Smooth muscle cell (in vitro differentiated cells): Measurements from ENCODE around the gene STARD9. TPM values are rescaled to one million over a fixed set of nuclear protein-coding genes. Genes with fewer than 3 reads are reported as not detected.

Source experiments
- DNase-seq: peaks from one replicate; lab custom pipeline; 2025; ENCODE audit not compliant: unreplicated experiment; lab: John Stamatoyannopoulos, UW
- H2AFZ ChIP-seq: fragments of 200-600 bp; sonication (generic); 2 replicates; pipeline ENCODE4 v1.6.0; 2016; ENCODE audit warnings: antibody characterized with exemption, low read depth, mild to moderate bottlenecking
- H3F3A ChIP-seq: fragments of 200-600 bp; sonication (generic); 2 replicates; pipeline ENCODE4 v1.6.0; 2017; ENCODE audit warnings: antibody characterized with exemption, low read depth
- H3K27ac ChIP-seq: fragments of 200-600 bp; sonication (generic); 2 replicates; pipeline ENCODE4 v1.5.1; 2016; ENCODE audit warnings: low read depth, mild to moderate bottlenecking
- H3K27me3 ChIP-seq: fragments of 200-600 bp; sonication (generic); 2 replicates; pipeline ENCODE4 v1.6.1; 2016; ENCODE audit warnings: low read depth, mild to moderate bottlenecking
- H3K36me3 ChIP-seq: fragments of 200-600 bp; sonication (generic); 2 replicates; pipeline ENCODE4 v1.5.1; 2016; ENCODE audit warnings: low read depth
- H3K4me1 ChIP-seq: fragments of 200-600 bp; sonication (generic); 2 replicates; pipeline ENCODE4 v1.5.1; 2016; ENCODE audit warnings: low read depth
- H3K4me2 ChIP-seq: fragments of 200-600 bp; sonication (generic); 2 replicates; pipeline ENCODE4 v1.6.0; 2016; ENCODE audit warnings: mild to moderate bottlenecking
- H3K4me3 ChIP-seq: fragments of 200-600 bp; sonication (generic); 2 replicates; pipeline ENCODE4 v1.5.1; 2016; ENCODE audit warnings: mild to moderate bottlenecking
- H3K79me2 ChIP-seq: fragments of 200-600 bp; sonication (generic); 2 replicates; pipeline ENCODE4 v1.6.0; 2016; ENCODE audit warnings: low read depth, mild to moderate bottlenecking
- H3K9ac ChIP-seq: fragments of 200-600 bp; sonication (generic); 2 replicates; pipeline ENCODE4 v1.6.0; 2016; ENCODE audit warnings: low read depth
- H3K9me3 ChIP-seq: fragments of 200-600 bp; sonication (generic); replicated peaks from 2 replicates; pipeline ENCODE4 v1.5.1; 2016; ENCODE audit warnings: low read depth
- H4K20me1 ChIP-seq: fragments of 200-600 bp; sonication (generic); 2 replicates; pipeline ENCODE4 v1.6.0; 2016; ENCODE audit warnings: low read depth
- WGBS: methylation state at CpG from one replicate; pipeline ENCODE4 v1.1.7; 2016; ENCODE audit warnings: low lambda C conversion rate; 5-methylcytosine and 5-hydroxymethylcytosine counted together
- polyA plus RNA-seq: library from polyadenylated mRNA; unstranded; fragments of >200 nt; fragmentation: Nextera tagmentation; extraction: Ambion mirVana; gene quantifications from 2 replicates; pipeline ENCODE4 v1.2.1, GENCODE V29; 2016
- total RNA-seq: library from RNA; depleted of rRNA; stranded (reverse); fragments of >200 nt; gene quantifications from 2 replicates; pipeline ENCODE4 v1.2.3, GENCODE V29; 2014
- TF ChIP-seq, protein P1 (sequence below): fragments of 200-600 bp; sonication (generic); IDR thresholded peaks from 2 replicates; pipeline ENCODE4 v1.5.1; 2017; ENCODE audit warnings: borderline replicate concordance, mild to moderate bottlenecking, antibody characterized with exemption; ENCODE audit not compliant: insufficient read depth, poor library complexity, severe bottlenecking

STARD9 gene
- total and polyA plus RNA-seq, 2 experiments from 2014 or later = 1.6 to 6.3 TPM

DNA sequence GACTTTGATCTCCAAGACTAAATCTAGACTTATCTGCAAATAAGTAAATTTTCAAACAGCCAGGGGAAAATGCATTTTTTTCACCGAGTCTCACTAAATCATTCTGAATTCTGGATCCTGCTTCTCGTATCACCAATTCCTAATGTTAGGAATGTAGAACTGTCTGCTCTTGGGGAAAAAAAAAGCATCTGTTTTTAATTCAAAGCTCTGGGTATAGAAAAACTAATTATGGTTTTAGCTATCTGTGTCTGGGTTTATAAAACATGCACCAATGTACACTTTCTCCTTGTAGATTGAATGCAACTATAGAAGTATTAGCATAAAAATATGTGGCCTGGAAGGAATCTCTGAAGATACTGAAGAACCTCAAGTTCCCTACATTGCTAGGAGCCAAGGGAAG is 166.3 kb downstream of the STARD9 start:
- Histone ChIP-seq H3K27me3 (no peaks in the 10 kb centered on the region), H3K4me1 (no peaks in the 10 kb centered on the region), H4K20me1 (no peaks in the 10 kb centered on the region), H3K9ac (no peak overlapping the region), H3K27ac (peak overlapping the region; percentile 33), H3F3A (peaks cover 9% of the 10 kb centered on the region), H3K4me3 (no peak overlapping the region), H3K79me2 (peaks cover 5% of the 10 kb centered on the region), H3K36me3 (no peaks in the 10 kb centered on the region), H3K9me3 (no peaks in the 10 kb centered on the region), H3K4me2 (peak overlapping the region; percentile 33), H2AFZ (no peak overlapping the region)
- DNase-seq = no peak
- 45% methylated on average over 2 of the region's 2 CpGs for WGBS
- TF ChIP-seq, protein P1, sequence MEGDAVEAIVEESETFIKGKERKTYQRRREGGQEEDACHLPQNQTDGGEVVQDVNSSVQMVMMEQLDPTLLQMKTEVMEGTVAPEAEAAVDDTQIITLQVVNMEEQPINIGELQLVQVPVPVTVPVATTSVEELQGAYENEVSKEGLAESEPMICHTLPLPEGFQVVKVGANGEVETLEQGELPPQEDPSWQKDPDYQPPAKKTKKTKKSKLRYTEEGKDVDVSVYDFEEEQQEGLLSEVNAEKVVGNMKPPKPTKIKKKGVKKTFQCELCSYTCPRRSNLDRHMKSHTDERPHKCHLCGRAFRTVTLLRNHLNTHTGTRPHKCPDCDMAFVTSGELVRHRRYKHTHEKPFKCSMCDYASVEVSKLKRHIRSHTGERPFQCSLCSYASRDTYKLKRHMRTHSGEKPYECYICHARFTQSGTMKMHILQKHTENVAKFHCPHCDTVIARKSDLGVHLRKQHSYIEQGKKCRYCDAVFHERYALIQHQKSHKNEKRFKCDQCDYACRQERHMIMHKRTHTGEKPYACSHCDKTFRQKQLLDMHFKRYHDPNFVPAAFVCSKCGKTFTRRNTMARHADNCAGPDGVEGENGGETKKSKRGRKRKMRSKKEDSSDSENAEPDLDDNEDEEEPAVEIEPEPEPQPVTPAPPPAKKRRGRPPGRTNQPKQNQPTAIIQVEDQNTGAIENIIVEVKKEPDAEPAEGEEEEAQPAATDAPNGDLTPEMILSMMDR = no peak

- Histone ChIP-seq H3K9ac (no peak overlapping the region), H3F3A (peaks cover 9% of the 10 kb centered on the region), H3K79me2 (peaks cover 5% of the 10 kb centered on the region), H3K4me2 (peak overlapping the region; percentile 33), H3K27ac (peak overlapping the region; percentile 33), H3K4me3 (no peak overlapping the region), H3K9me3 (no peaks in the 10 kb centered on the region), H3K27me3 (no peaks in the 10 kb centered on the region), H4K20me1 (no peaks in the 10 kb centered on the region), H3K36me3 (no peaks in the 10 kb centered on the region), H3K4me1 (no peaks in the 10 kb centered on the region), H2AFZ (no peak overlapping the region)
- TF ChIP-seq, protein P1 = no peak
- DNase-seq = no peak
- WGBS = 68% methylated on average over 4 of the region's 4 CpGs
Measured at GRCh38 chr15:42742149-42742548, 166.7 kb downstream of the STARD9 start.

GRCh38 chr15:42744195-42744594 is 168.8 kb downstream of the STARD9 start:
- H3K27ac ChIP-seq = no peak overlapping the region
- H3K36me3 ChIP-seq = no peaks in the 10 kb centered on the region
- no peak overlapping the region for H2AFZ ChIP-seq
- peaks cover 4% of the 10 kb centered on the region for H3F3A ChIP-seq
- H3K27me3 ChIP-seq = no peaks in the 10 kb centered on the region
- H3K9ac ChIP-seq = no peak overlapping the region
- no peaks in the 10 kb centered on the region for H3K9me3 ChIP-seq
- no peaks in the 10 kb centered on the region for H3K4me1 ChIP-seq
- DNase-seq = no peak
- no peak overlapping the region for H3K4me2 ChIP-seq
- no peak overlapping the region for H3K4me3 ChIP-seq
- no peaks in the 10 kb centered on the region for H4K20me1 ChIP-seq
- 98% methylated on average over 1 of the region's 1 CpG for WGBS
- no peaks in the 10 kb centered on the region for H3K79me2 ChIP-seq
- TF ChIP-seq, protein P1 = no peak

GRCh38 chr15:42749266-42749665 is 173.9 kb downstream of the STARD9 start:
- TF ChIP-seq, protein P1 = no peak
- H3K27me3 ChIP-seq = no peaks in the 10 kb centered on the region
- no peaks in the 10 kb centered on the region for H3K79me2 ChIP-seq
- no peak overlapping the region for H3K27ac ChIP-seq
- H3K4me1 ChIP-seq = no peaks in the 10 kb centered on the region
- no peak overlapping the region for H2AFZ ChIP-seq
- 83% methylated on average over 1 of the region's 1 CpG for WGBS
- H3K9ac ChIP-seq = no peak overlapping the region
- no peak for DNase-seq
- no peaks in the 10 kb centered on the region for H4K20me1 ChIP-seq
- peaks cover 5% of the 10 kb centered on the region for H3K9me3 ChIP-seq
- H3K36me3 ChIP-seq = no peaks in the 10 kb centered on the region
- no peak overlapping the region for H3K4me3 ChIP-seq
- no peak overlapping the region for H3K4me2 ChIP-seq
- H3F3A ChIP-seq = no peaks in the 10 kb centered on the region
